BLaER1 (cell line): ENCODE results near the gene OR52E4.

ENCODE experiments used
- H3K27ac ChIP-seq: shearing (Covaris generic); formaldehyde crosslinking; 2 replicates; pipeline ENCODE4 v1.8.1; 2022
- H3K27me3 ChIP-seq: shearing (Covaris generic); formaldehyde crosslinking; 2 replicates; pipeline ENCODE4 v1.8.1; 2022
- H3K36me3 ChIP-seq: shearing (Covaris generic); formaldehyde crosslinking; 2 replicates; pipeline ENCODE4 v1.8.1; 2022
- H3K4me1 ChIP-seq: shearing (Covaris generic); formaldehyde crosslinking; 2 replicates; pipeline ENCODE4 v1.8.1; 2022
- H3K4me2 ChIP-seq: shearing (Covaris generic); formaldehyde crosslinking; 2 replicates; pipeline ENCODE4 v1.8.1; 2022
- H3K4me3 ChIP-seq: shearing (Covaris generic); formaldehyde crosslinking; 2 replicates; pipeline ENCODE4 v1.8.1; 2022
- H3K9ac ChIP-seq: shearing (Covaris generic); formaldehyde crosslinking; 2 replicates; pipeline ENCODE4 v1.8.1; 2022
- H3K9me3 ChIP-seq: shearing (Covaris generic); formaldehyde crosslinking; 2 replicates; pipeline ENCODE4 v1.8.1; 2022
- H4K20me1 ChIP-seq: shearing (Covaris generic); formaldehyde crosslinking; 2 replicates; pipeline ENCODE4 v1.8.1; 2022
- Cebpa-rat ChIP-seq: shearing (Covaris generic); IDR thresholded peaks from 2 replicates; pipeline ENCODE4 v1.8.1; 2022

OR52E4 gene

DNA sequence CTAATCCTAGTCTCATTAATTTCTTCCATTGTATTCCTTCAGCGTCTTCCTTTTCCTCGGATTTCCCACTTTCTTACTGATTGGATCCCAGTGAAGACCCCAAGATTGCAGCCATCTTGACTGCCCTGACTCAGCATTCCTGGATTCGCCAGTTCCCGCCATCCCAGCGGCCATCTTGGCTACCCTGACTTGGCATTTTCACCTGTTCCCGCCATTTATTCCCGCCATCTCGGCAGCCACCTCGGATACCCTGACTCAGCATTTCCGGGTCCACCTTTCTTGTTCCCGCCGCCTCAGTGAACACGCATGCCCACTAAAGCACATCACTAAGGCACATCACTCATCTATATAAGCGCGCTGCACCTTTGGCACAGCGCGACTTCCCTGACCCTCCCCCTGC lies 47.8 kb downstream of the OR52E4 start:
- Histone ChIP-seq H3K27ac (no peak overlapping the region), H3K4me1 (no peaks in the 10 kb centered on the region), H3K27me3 (no peaks in the 10 kb centered on the region), H3K4me2 (no peak overlapping the region), H4K20me1 (no peaks in the 10 kb centered on the region), H3K36me3 (no peaks in the 10 kb centered on the region), H3K9ac (no peak overlapping the region), H3K4me3 (no peak overlapping the region), H3K9me3 (peaks cover 38% of the 10 kb centered on the region)
- no peak for TF ChIP-seq Cebpa-rat

DNA sequence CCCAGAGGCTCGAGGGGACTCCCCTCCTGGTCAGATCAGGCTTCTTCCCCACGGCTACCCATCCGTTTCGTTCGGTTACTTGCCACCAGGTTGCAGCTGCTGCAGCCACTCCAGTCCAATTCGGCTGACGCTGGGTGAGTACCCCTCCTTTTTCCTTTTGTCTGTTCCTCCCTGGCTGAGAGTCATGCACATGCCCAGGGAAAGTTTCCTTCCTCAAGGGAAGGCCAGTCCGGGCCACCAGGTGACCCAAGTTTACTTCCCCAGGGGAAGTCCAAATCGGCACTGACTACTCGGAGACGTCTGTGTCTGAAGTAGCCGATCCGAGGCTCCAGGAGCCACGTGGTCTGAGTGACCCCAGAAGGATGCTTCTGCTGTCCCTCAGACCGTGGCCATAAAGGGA lies 48.4 kb downstream of the OR52E4 start:
- no peak for TF ChIP-seq Cebpa-rat
- H3K4me3 ChIP-seq, result no peak overlapping the region
- H4K20me1 ChIP-seq, result no peaks in the 10 kb centered on the region
- no peak overlapping the region for H3K4me2 ChIP-seq
- H3K9ac ChIP-seq, result no peak overlapping the region
- no peaks in the 10 kb centered on the region for H3K27me3 ChIP-seq
- peaks cover 38% of the 10 kb centered on the region for H3K9me3 ChIP-seq
- H3K27ac ChIP-seq, result no peak overlapping the region
- H3K36me3 ChIP-seq, result no peaks in the 10 kb centered on the region
- H3K4me1 ChIP-seq, result no peaks in the 10 kb centered on the region

GRCh38 chr11:5929571-5930368 lies 49.3 kb downstream of the OR52E4 start:
- Histone ChIP-seq H3K9ac (no peak overlapping the region), H3K36me3 (no peaks in the 10 kb centered on the region), H3K27me3 (no peaks in the 10 kb centered on the region), H3K9me3 (peaks cover 38% of the 10 kb centered on the region), H4K20me1 (no peaks in the 10 kb centered on the region), H3K4me2 (no peak overlapping the region), H3K27ac (no peak overlapping the region), H3K4me1 (no peaks in the 10 kb centered on the region), H3K4me3 (no peak overlapping the region)
- no peak for TF ChIP-seq Cebpa-rat

DNA sequence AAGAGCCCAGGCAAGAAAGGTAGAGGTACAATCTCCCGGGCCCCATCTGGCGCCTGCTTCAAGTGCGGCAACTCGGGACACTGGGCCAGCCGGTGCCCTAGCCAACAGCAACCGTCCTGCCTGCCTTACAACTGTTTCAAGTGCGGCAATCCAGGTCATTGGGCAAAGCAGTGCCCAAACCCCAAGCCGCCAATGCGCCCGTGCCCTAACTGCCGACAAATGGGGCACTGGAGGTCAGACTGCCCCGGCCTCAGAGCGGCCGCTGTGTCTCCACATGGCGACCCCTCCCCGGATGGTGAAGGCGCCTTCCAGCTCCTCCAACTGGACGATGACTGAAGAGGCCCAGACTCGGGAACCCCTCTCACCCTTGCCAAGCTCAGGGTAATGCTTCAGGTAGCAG lies 50.2 kb downstream of the OR52E4 start:
- no peaks in the 10 kb centered on the region for H3K4me1 ChIP-seq
- no peaks in the 10 kb centered on the region for H3K27me3 ChIP-seq
- no peak overlapping the region for H3K27ac ChIP-seq
- no peak for TF ChIP-seq Cebpa-rat
- H3K4me3 ChIP-seq, result no peak overlapping the region
- H3K9me3 ChIP-seq, result peaks cover 43% of the 10 kb centered on the region
- H3K4me2 ChIP-seq, result no peak overlapping the region
- no peak overlapping the region for H3K9ac ChIP-seq
- H3K36me3 ChIP-seq, result no peaks in the 10 kb centered on the region
- H4K20me1 ChIP-seq, result no peaks in the 10 kb centered on the region

- Histone ChIP-seq H3K27me3 (no peaks in the 10 kb centered on the region), H3K9ac (no peak overlapping the region), H3K4me2 (no peak overlapping the region), H3K27ac (no peak overlapping the region), H4K20me1 (no peaks in the 10 kb centered on the region), H3K36me3 (no peaks in the 10 kb centered on the region), H3K4me1 (no peaks in the 10 kb centered on the region), H3K4me3 (no peak overlapping the region), H3K9me3 (peaks cover 47% of the 10 kb centered on the region)
- TF ChIP-seq Cebpa-rat, result no peak
These were observed 50.6 kb downstream of the OR52E4 start for GRCh38 chr11:5931061-5931460.

DNA sequence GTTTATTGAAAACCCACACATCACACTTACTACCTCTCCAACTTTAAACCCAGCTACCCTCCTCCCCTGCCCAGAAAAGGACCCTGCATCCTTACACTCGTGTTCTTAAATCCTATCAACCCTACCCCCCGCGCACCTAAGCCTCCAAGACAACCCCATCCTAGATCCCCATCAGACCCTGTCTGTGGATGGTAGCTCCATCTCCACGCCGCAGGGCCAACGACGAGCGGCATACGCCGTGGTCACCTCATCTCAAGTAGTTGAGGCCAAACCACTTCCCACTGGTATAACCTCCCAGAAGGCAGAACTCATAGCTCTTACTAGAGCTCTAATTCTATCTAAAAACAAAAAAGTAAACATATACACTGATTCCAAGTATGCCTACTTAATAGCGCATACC lies 52.2 kb downstream of the OR52E4 start:
- Histone ChIP-seq H3K27me3 (no peaks in the 10 kb centered on the region), H4K20me1 (no peaks in the 10 kb centered on the region), H3K9ac (no peak overlapping the region), H3K4me3 (no peak overlapping the region), H3K27ac (no peak overlapping the region), H3K9me3 (peaks cover 58% of the 10 kb centered on the region), H3K4me2 (no peak overlapping the region), H3K36me3 (no peaks in the 10 kb centered on the region), H3K4me1 (no peaks in the 10 kb centered on the region)
- TF ChIP-seq Cebpa-rat, result no peak

DNA sequence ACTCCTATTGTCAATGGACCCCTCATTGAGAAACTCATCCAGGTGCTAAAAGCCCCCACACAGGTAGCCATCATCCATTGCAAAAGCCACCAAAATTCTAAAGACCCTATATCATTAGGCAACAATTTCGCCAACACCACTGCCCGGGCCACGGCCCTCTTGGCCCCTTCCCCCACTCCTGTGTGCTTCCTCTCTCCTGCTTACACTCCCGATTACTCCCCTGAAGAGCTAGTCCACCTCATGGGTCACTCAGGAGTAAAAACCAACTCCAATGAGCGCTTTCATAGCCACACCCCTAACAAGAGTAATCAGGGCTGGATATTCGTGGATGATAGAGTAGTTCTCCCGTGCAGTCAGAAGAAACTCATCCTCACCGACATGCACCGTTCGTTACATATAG lies 52.7 kb downstream of the OR52E4 start:
- no peak for TF ChIP-seq Cebpa-rat
- no peaks in the 10 kb centered on the region for H3K27me3 ChIP-seq
- H4K20me1 ChIP-seq, result no peaks in the 10 kb centered on the region
- no peaks in the 10 kb centered on the region for H3K4me1 ChIP-seq
- no peak overlapping the region for H3K27ac ChIP-seq
- peaks cover 62% of the 10 kb centered on the region for H3K9me3 ChIP-seq
- H3K9ac ChIP-seq, result no peak overlapping the region
- no peak overlapping the region for H3K4me2 ChIP-seq
- H3K4me3 ChIP-seq, result no peak overlapping the region
- H3K36me3 ChIP-seq, result no peaks in the 10 kb centered on the region
